Stimulated activated CD8-positive, alpha-beta memory T cell treated with anti-CD3 and anti-CD28 coated beads, Interleukin-15, amount 100 ng/mL, for 24 hours (primary cell): ENCODE data around the gene SNX33.
"Not testable (repeated sequence)": the region's sequence is repeated elsewhere in the genome, so short reads cannot be mapped to it uniquely, and the experiment has no call there.

ENCODE experiments used
- DNase-seq: peaks from one replicate; pipeline ENCODE4 v3.0.0-alpha.2; 2020; ENCODE audit warnings: low read depth

SNX33 gene

DNA sequence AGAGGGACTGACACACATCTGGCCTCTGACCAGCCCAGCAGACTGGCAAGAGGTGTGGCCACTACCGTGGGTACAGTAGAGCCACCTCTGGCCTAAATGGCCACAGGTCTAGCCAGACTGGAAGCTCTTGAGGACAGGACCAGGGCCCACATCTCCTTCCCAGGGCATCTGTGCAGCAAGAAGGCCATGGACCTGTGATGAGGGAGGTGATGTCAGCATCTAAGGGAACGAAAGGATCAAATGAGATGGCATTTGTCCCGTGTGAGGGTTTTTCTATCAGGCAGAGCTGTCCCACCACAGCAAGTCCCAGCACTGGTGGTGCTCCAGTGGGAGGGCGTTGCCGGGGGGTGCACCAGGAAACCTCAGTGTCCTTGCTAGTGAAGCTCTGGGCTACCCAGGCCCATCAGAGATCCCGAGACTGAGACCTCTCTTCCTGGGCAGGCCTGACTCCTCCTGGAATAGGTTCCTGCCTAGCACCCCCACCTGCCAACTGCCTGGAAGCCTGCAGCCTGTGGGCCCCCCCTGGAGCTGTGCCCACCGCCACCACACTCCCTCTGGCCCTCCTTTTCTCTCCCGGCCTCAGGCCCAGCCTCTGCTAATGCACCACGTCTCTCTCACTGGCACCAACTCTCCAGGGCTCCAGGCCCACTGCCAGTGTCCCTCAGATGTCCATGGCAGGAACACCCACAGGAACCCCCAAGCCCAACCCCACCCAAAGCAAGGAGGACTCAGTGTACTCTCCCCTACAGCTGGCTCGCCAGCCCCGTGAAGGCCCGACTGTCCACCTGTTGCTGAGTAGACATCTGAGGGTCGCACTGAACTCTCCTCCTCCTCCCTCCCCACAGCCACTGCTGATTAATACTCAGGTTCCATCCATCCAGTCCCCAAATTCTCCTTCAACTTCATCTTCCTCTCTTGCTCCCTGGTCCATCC, 53.6 kb downstream of the SNX33 start:
- not testable (repeated sequence) for DNase-seq

DNA sequence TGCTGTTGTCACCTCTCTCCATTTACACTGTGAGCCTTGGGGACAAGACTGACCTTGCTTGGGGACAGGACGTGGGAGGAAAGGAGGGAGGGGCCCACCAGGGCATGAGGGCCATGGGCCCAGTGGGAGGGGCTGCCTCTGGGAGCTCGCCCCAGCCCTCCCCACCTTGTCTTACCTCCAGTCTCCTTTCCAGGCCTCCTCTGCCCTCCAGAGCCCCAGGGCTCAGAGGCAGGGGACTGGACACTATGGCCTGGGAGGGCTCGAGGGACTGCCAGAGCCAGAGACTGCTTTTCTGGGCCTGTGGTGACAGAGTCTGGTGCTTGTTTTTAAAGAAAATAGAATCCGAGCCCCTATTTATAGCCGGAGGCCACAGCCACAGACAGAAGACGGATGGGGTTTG, 54.7 kb downstream of the SNX33 start:
- DNase-seq, result no peak

DNA sequence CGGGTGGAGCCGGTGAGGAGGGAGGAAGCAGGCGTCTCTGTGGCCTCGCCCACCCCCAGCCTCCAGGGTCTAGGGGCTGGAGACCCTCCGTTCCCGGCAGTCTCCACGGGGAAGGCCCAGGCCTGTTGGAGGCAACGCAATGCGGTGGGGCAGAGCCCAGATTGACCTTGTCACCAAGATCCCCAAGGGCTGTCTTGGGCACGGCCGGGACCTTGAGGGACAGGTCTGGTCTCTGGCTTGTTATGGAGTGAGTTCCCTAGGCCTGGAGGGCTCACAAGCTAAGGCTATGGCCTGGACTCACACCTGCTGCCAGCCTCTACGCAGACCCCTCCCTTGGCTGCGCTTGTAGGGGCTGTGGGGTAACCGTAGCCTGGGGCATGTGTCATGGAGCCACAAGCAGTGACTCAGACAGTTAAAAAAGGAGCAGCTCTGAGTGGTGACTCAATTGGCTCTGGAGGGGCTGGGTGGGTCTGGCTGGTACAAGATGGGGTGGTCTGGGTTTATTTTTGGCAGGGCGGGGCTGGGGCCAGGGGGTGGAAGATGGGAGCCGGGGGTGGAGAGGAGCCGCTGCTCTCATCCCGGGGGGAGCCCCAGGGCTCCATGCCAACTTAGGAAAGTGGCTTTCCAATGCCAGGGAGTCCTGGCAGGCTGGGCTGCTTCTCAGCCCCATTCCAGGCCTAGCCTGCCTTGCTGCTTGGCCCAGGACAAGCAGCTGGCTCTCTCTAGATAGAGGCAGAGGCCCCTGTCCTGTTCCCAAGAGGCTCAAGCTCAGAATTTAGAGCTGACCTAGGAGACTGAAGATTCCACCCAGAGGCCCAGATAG, 55.9 kb downstream of the SNX33 start:
- not testable (repeated sequence) for DNase-seq

DNA sequence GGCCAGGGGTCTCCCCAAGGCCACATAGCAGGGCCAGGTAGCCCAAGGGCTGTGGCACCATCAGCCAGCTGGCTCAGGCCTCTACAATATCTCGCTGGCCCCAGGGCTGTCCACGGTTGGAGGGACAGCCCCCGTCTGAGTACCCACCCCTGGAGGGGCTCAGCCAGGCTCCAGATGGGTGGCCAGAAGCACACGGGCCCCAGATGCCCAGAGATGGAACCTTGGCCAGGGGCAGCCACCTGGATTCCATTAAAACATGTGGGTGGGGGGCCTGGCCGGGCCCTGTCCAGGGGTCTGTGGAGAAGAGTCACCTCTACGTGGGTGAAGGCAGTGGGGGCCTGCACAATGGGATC, 56.5 kb downstream of the SNX33 start:
- no peak for DNase-seq

DNA sequence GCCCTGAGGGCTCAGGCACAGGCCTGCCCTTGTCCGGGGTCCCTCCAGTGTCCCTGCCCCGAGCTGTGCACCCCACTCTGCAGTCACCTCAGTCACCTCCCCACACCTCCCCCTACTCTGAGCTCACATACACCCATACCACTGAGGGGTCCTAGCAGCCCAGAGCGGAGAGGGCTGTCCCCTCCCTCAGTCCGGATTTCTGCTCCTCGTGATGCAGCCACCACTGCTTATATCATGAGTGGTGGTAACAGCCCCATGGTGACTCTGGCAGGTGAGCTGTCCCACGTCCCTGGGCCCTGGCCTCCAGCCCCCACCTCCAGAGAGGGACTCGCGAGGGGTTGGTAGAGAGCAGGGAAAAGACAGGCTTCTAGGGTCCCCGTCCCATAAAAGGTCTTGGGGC, 56.9 kb downstream of the SNX33 start:
- DNase-seq, result no peak

DNA sequence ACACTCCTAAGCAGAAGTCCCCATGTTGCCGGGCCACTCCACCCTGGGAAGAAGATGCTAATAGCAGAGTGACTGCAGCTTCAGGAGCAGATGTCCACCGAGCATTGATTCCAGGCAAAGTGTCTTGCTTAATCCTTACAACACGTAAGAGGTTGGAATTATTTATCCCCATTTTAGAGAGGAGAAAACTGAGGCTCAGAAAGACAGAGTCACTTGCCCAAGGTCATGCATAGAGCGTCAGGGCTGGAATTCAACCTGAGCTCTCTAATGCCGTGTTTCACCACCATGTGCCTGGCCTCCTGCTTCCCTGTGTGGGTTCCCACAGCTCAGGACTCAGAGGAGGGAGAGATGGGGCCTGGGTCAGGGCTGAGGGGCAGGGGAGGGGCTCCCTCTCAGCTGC, 57.7 kb downstream of the SNX33 start:
- DNase-seq, result not testable (repeated sequence)

DNA sequence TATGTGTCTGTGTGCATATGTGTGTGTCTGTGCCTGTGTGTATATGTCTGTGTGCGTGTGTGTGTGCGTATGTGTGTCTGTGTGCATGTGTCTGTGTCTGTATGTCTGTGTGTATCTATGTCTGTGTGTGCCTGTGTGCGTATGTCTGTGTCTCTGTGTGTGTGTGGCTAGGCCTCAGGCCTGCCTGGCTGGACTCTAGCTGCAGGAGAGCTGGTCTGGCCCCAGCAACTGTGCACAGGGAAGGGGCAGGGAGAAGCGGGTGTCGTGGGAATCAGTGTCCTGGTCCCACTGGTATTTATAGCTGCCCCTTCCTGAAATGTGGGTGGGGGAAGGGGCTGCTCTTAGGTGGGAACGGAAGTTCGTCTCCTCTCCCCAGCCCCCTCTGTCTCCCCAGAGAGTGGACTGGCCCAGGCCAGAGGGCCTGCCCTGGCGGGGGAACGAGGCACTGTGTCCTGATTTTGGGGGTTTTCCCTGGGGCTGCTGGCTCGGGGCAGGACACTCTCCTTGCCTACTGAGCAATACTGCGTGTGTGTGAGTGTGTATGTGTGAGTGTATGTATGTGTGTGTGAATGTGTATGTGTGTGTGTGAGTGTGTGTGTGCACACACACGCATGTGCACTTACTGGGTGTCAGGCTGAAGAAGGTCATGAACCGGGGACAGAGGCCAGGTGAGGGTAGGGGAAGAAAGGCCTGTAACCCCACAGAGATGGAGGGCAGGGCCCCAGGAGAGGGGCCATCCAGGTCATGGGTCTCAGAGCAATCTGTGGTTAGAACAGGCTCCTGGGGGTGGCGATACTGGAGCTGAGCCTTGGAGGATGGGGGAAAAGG, 58.4 kb downstream of the SNX33 start:
- DNase-seq, result no peak

DNA sequence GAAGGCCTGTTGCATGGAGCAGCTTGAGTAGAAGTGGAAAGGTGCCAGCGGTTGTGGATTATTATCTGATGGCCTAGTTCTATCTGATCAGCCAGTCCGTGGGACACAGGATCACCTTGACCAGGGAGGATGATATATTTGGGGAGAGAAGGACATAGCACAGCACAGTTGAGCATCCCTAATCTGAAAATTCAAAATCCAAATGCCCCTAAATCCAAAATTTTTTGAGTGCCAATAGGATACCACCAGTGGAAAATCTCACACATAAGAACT, 58.9 kb downstream of the SNX33 start:
- no peak for DNase-seq

DNA sequence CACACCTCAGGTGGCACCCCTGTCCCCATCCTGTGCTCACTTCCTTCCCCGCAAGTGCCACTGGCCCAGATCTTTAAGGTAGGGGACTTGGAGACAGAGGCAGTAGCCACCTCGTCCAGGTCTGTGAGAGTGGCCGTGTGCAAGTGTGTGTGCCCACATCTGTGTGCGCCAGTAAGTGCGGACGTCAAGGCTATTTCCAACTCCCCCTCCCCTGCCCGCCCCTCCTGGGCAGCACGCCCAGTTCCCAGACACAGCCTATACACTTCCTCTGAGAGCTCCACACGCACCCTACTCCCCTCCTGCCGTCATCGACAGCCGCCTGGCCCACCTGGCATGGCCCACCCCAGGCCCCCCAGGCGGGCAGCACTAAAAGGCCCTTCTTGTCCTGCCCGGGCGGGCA, 61.7 kb downstream of the SNX33 start:
- DNase-seq, result not testable (repeated sequence)

DNA sequence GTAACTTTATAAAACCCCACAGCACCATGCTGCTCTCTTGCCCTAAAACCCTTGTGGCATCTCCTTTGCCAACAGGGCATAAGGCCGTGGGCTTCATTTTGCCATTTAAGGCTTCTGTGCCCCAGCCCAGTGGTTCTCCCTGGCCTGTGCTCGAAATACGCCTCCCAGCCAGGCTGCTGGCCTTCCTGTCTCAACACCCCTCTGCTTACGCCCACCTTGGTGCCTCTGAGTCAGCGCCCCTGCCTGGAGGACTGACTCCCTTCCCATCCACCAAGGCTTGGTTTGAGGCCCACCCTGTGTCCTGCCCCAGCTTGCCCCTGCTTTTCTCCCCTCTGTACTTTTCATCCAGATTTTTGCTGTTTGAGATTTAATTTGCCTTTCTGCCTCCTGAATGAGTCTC, 63.2 kb downstream of the SNX33 start:
- not testable (repeated sequence) for DNase-seq

DNA sequence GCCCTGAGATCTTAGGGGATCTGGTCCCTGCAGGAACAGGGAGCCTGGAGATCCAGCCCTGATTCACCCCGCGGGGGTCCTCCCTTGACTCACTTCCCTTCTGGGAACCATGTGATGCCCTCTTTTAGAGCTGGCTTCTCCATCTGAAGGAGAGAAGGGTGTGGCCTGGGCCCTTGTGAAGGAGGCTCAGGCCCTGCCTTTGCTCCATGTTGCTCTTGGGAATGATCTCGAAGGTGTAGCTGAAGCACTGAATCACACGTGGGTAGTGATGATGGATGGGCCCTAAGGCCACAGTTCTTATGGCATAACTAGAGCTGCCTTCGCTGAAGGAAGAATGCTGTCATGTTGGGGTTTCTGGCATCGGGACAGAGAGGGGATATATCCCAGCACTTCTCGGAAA, 63.8 kb downstream of the SNX33 start:
- DNase-seq, result not testable (repeated sequence)
